ENCODE results near the gene DAZAP2. TPM values are rescaled to one million over a fixed set of nuclear protein-coding genes. Genes with fewer than 3 reads are reported as not detected.

The DAZAP2 gene
- total and polyA plus RNA-seq, 4 donors, result 66.0 to 218 (median 135) TPM

DNA sequence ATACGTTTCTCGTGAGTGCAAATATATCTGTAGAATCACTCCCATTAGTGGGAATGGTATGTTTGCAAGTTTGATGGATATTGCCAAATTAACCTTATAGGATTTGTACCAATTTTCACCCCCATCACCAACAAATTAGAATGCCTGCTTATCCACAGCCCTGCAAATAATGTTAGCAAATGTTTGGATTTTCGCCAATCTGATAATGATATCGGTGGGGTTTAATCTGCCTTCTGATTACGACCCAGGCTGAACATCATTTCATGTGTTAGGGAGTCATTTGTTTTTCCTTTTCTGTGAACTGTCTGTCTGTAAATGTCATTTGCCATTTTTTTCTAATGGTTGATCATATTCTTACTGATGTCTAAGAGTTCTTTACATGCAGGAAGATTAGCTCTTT lies 4.1 kb upstream of the DAZAP2 start:
- WGBS, result 72% methylated on average over 5 of the region's 5 CpGs
- no peak for DNase-seq (ENCODE audit: low spot score)
- TF ChIP-seq HNF4G (IDR thresholded peaks at IDR 0.05) (no peak), TAF1 (conservative IDR thresholded peaks at IDR 0.05) (no peak), NR2F2 (IDR thresholded peaks at IDR 0.05) (no peak), YY1 (IDR thresholded peaks at IDR 0.05) (no peak), EGR1 (IDR thresholded peaks at IDR 0.05; ENCODE audit: low read depth in 2 of 2) (no peak), RXRA (IDR thresholded peaks at IDR 0.05) (no peak), FOXA2 (IDR thresholded peaks at IDR 0.05) (no peak)
- TF ChIP-seq, protein P1, sequence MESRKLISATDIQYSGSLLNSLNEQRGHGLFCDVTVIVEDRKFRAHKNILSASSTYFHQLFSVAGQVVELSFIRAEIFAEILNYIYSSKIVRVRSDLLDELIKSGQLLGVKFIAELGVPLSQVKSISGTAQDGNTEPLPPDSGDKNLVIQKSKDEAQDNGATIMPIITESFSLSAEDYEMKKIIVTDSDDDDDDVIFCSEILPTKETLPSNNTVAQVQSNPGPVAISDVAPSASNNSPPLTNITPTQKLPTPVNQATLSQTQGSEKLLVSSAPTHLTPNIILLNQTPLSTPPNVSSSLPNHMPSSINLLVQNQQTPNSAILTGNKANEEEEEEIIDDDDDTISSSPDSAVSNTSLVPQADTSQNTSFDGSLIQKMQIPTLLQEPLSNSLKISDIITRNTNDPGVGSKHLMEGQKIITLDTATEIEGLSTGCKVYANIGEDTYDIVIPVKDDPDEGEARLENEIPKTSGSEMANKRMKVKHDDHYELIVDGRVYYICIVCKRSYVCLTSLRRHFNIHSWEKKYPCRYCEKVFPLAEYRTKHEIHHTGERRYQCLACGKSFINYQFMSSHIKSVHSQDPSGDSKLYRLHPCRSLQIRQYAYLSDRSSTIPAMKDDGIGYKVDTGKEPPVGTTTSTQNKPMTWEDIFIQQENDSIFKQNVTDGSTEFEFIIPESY (IDR thresholded peaks at IDR 0.05), result no peak
- TF ChIP-seq, protein P2, sequence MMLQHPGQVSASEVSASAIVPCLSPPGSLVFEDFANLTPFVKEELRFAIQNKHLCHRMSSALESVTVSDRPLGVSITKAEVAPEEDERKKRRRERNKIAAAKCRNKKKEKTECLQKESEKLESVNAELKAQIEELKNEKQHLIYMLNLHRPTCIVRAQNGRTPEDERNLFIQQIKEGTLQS (IDR thresholded peaks at IDR 0.05), result no peak
- TF ChIP-seq, protein P3, sequence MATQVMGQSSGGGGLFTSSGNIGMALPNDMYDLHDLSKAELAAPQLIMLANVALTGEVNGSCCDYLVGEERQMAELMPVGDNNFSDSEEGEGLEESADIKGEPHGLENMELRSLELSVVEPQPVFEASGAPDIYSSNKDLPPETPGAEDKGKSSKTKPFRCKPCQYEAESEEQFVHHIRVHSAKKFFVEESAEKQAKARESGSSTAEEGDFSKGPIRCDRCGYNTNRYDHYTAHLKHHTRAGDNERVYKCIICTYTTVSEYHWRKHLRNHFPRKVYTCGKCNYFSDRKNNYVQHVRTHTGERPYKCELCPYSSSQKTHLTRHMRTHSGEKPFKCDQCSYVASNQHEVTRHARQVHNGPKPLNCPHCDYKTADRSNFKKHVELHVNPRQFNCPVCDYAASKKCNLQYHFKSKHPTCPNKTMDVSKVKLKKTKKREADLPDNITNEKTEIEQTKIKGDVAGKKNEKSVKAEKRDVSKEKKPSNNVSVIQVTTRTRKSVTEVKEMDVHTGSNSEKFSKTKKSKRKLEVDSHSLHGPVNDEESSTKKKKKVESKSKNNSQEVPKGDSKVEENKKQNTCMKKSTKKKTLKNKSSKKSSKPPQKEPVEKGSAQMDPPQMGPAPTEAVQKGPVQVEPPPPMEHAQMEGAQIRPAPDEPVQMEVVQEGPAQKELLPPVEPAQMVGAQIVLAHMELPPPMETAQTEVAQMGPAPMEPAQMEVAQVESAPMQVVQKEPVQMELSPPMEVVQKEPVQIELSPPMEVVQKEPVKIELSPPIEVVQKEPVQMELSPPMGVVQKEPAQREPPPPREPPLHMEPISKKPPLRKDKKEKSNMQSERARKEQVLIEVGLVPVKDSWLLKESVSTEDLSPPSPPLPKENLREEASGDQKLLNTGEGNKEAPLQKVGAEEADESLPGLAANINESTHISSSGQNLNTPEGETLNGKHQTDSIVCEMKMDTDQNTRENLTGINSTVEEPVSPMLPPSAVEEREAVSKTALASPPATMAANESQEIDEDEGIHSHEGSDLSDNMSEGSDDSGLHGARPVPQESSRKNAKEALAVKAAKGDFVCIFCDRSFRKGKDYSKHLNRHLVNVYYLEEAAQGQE (IDR thresholded peaks at IDR 0.05), result no peak

GRCh38 chr12:51238037-51238509 lies 553 bp upstream of the DAZAP2 start:
- Histone ChIP-seq H3K4me3 (ENCODE audit: low read depth in 1 of 3, low read length in 3 of 3) (peak overlapping the region; percentile 87 to 100 (median 93)), H3K4me1 (ENCODE audit: control insufficient read depth in 4 of 4, insufficient read depth in 4 of 4, low read length in 3 of 4) (peaks cover 1 to 22% (median 16%) of the 10 kb centered on the region in 4 donors), H3K27ac (ENCODE audit: low read depth in 1 of 2, low read length in 2 of 2) (peak overlapping the region; percentile 100), H3K9ac (ENCODE audit: low read depth in 1 of 2, low read length in 2 of 2) (peak overlapping the region; percentile 79 to 94), H3K36me3 (ENCODE audit: control insufficient read depth in 4 of 4, insufficient read depth in 3 of 4, low read depth in 1 of 4, low read length in 3 of 4) (peaks cover 7 to 24% (median 20%) of the 10 kb centered on the region in 4 donors), H3K27me3 (ENCODE audit: control insufficient read depth in 4 of 4, insufficient read depth in 4 of 4, low read length in 3 of 4) (no peaks in the 10 kb centered on the region), H3K9me3 (ENCODE audit: control insufficient read depth in 4 of 4, low read length in 3 of 4) (no peaks in the 10 kb centered on the region)
- TF ChIP-seq, protein P4, sequence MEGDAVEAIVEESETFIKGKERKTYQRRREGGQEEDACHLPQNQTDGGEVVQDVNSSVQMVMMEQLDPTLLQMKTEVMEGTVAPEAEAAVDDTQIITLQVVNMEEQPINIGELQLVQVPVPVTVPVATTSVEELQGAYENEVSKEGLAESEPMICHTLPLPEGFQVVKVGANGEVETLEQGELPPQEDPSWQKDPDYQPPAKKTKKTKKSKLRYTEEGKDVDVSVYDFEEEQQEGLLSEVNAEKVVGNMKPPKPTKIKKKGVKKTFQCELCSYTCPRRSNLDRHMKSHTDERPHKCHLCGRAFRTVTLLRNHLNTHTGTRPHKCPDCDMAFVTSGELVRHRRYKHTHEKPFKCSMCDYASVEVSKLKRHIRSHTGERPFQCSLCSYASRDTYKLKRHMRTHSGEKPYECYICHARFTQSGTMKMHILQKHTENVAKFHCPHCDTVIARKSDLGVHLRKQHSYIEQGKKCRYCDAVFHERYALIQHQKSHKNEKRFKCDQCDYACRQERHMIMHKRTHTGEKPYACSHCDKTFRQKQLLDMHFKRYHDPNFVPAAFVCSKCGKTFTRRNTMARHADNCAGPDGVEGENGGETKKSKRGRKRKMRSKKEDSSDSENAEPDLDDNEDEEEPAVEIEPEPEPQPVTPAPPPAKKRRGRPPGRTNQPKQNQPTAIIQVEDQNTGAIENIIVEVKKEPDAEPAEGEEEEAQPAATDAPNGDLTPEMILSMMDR (IDR thresholded peaks at IDR 0.05; ENCODE audit: low read depth, low read length, missing input control), result no peak
- no peak for TF ChIP-seq GABPA (IDR thresholded peaks at IDR 0.05 in 1 of 2, conservative IDR thresholded peaks at IDR 0.05 in 1 of 2)
- TF ChIP-seq NR2F2 (IDR thresholded peaks at IDR 0.05), result no peak
- no peak for TF ChIP-seq YY1 (IDR thresholded peaks at IDR 0.05)
- peak in 1 of 2 donors; percentile 9 for TF ChIP-seq RAD21 (IDR thresholded peaks at IDR 0.05)
- TF ChIP-seq HNF4A (conservative IDR thresholded peaks at IDR 0.05), result no peak
- no peak for TF ChIP-seq HNF4G (IDR thresholded peaks at IDR 0.05)
- WGBS, result 8% methylated on average over 10 of the region's 10 CpGs
- no peak for DNase-seq (ENCODE audit: low spot score)

More for the DNA sequence above, 4.1 kb upstream of the DAZAP2 start:
- Histone ChIP-seq H3K4me1 (ENCODE audit: control insufficient read depth in 4 of 4, insufficient read depth in 4 of 4, low read length in 3 of 4) (peaks cover 0 to 8% (median 4%) of the 10 kb centered on the region in 4 donors), H3K9me3 (ENCODE audit: control insufficient read depth in 4 of 4, low read length in 3 of 4) (no peaks in the 10 kb centered on the region), H3K4me3 (ENCODE audit: low read depth in 1 of 3, low read length in 3 of 3) (no peak overlapping the region), H3K27me3 (ENCODE audit: control insufficient read depth in 4 of 4, insufficient read depth in 4 of 4, low read length in 3 of 4) (no peaks in the 10 kb centered on the region), H3K36me3 (ENCODE audit: control insufficient read depth in 4 of 4, insufficient read depth in 3 of 4, low read depth in 1 of 4, low read length in 3 of 4) (no peaks in the 10 kb centered on the region), H3K27ac (ENCODE audit: low read depth in 1 of 2, low read length in 2 of 2) (no peak overlapping the region), H3K9ac (ENCODE audit: low read depth in 1 of 2, low read length in 2 of 2) (no peak overlapping the region)
